ENCODE results near the gene LDLRAD4. TPM values are rescaled to one million over a fixed set of nuclear protein-coding genes. Genes with fewer than 3 reads are reported as not detected.

The LDLRAD4 gene
- total and polyA plus RNA-seq, 2 experiments from 2014 or later = 0.73 to 1.9 TPM

DNA sequence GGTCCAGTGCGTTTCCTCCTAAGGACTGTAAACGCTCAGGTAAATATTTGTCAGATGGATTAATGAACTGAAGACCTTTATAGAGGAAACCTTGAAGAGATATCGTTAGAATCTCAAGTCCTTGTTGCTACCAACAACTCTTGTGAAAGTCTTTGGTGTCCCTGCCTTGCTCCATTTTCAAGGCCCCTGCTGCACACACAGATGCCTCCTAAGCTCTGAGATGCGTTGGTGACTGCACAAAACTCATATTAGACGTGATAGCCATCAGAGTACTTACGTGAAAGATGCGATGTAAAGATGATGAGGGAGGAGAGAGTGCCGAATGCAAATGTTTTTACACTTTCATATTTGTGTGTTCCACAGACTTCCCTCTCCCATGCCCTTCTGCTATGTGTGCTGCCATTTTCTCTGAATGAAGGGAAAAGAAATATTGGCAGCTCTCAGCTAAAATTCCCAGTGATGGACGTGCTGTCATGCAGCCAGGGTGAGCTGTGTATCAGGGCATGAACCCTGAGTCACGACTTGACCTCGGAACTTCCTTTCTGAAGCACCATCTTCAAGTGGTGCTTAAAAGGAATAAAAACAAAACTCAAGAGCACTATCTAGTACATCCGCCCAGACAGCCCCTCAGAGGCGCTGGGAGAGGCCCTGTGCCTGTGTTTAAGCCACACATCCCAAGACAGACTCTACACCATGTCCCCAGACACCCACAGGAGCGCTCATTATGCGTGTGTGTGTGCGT lies 390.4 kb downstream of the LDLRAD4 start:
- TF ChIP-seq, protein P1, sequence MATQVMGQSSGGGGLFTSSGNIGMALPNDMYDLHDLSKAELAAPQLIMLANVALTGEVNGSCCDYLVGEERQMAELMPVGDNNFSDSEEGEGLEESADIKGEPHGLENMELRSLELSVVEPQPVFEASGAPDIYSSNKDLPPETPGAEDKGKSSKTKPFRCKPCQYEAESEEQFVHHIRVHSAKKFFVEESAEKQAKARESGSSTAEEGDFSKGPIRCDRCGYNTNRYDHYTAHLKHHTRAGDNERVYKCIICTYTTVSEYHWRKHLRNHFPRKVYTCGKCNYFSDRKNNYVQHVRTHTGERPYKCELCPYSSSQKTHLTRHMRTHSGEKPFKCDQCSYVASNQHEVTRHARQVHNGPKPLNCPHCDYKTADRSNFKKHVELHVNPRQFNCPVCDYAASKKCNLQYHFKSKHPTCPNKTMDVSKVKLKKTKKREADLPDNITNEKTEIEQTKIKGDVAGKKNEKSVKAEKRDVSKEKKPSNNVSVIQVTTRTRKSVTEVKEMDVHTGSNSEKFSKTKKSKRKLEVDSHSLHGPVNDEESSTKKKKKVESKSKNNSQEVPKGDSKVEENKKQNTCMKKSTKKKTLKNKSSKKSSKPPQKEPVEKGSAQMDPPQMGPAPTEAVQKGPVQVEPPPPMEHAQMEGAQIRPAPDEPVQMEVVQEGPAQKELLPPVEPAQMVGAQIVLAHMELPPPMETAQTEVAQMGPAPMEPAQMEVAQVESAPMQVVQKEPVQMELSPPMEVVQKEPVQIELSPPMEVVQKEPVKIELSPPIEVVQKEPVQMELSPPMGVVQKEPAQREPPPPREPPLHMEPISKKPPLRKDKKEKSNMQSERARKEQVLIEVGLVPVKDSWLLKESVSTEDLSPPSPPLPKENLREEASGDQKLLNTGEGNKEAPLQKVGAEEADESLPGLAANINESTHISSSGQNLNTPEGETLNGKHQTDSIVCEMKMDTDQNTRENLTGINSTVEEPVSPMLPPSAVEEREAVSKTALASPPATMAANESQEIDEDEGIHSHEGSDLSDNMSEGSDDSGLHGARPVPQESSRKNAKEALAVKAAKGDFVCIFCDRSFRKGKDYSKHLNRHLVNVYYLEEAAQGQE (IDR thresholded peaks at IDR 0.05; ENCODE audit: unreplicated experiment) = no peak
- TF ChIP-seq CREB1 (CRISPR knock-in tag; IDR thresholded peaks at IDR 0.05; ENCODE audit: low read depth) = no peak
- TF ChIP-seq, protein P2, sequence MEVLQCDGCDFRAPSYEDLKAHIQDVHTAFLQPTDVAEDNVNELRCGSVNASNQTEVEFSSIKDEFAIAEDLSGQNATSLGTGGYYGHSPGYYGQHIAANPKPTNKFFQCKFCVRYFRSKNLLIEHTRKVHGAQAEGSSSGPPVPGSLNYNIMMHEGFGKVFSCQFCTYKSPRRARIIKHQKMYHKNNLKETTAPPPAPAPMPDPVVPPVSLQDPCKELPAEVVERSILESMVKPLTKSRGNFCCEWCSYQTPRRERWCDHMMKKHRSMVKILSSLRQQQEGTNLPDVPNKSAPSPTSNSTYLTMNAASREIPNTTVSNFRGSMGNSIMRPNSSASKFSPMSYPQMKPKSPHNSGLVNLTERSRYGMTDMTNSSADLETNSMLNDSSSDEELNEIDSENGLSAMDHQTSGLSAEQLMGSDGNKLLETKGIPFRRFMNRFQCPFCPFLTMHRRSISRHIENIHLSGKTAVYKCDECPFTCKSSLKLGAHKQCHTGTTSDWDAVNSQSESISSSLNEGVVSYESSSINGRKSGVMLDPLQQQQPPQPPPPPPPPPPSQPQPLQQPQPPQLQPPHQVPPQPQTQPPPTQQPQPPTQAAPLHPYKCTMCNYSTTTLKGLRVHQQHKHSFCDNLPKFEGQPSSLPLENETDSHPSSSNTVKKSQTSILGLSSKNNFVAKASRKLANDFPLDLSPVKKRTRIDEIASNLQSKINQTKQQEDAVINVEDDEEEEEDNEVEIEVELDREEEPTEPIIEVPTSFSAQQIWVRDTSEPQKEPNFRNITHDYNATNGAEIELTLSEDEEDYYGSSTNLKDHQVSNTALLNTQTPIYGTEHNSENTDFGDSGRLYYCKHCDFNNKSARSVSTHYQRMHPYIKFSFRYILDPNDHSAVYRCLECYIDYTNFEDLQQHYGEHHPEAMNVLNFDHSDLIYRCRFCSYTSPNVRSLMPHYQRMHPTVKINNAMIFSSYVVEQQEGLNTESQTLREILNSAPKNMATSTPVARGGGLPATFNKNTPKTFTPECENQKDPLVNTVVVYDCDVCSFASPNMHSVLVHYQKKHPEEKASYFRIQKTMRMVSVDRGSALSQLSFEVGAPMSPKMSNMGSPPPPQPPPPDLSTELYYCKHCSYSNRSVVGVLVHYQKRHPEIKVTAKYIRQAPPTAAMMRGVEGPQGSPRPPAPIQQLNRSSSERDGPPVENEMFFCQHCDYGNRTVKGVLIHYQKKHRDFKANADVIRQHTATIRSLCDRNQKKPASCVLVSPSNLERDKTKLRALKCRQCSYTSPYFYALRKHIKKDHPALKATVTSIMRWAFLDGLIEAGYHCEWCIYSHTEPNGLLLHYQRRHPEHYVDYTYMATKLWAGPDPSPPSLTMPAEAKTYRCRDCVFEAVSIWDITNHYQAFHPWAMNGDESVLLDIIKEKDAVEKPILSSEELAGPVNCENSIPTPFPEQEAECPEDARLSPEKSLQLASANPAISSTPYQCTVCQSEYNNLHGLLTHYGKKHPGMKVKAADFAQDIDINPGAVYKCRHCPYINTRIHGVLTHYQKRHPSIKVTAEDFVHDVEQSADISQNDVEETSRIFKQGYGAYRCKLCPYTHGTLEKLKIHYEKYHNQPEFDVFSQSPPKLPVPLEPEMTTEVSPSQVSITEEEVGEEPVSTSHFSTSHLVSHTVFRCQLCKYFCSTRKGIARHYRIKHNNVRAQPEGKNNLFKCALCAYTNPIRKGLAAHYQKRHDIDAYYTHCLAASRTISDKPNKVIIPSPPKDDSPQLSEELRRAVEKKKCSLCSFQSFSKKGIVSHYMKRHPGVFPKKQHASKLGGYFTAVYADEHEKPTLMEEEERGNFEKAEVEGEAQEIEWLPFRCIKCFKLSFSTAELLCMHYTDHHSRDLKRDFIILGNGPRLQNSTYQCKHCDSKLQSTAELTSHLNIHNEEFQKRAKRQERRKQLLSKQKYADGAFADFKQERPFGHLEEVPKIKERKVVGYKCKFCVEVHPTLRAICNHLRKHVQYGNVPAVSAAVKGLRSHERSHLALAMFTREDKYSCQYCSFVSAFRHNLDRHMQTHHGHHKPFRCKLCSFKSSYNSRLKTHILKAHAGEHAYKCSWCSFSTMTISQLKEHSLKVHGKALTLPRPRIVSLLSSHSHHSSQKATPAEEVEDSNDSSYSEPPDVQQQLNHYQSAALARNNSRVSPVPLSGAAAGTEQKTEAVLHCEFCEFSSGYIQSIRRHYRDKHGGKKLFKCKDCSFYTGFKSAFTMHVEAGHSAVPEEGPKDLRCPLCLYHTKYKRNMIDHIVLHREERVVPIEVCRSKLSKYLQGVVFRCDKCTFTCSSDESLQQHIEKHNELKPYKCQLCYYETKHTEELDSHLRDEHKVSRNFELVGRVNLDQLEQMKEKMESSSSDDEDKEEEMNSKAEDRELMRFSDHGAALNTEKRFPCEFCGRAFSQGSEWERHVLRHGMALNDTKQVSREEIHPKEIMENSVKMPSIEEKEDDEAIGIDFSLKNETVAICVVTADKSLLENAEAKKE (CRISPR knock-in tag; IDR thresholded peaks at IDR 0.05) = no peak
- TF ChIP-seq ZNF114 (CRISPR knock-in tag; IDR thresholded peaks at IDR 0.05) = no peak
- Mint-ChIP-seq H3K9me3 (no peaks in the 10 kb centered on the region), H3K27me3 (ENCODE audit: insufficient read depth, low read depth, poor library complexity) (peaks cover 35% of the 10 kb centered on the region), H3K27ac (no peak overlapping the region), H3K4me3 (no peak overlapping the region), H3K4me1 (peaks cover 17% of the 10 kb centered on the region), H3K36me3 (ENCODE audit: low read depth) (no peaks in the 10 kb centered on the region)
- no peak for DNase-seq (ENCODE audit: low spot score)
- no peak for ATAC-seq
- Histone ChIP-seq H2AFZ (no peak overlapping the region; the same call in 1 of the 2 replicates), H3K27me3 (ENCODE audit: insufficient read depth) (no peaks in the 10 kb centered on the region; the same call in 1 of the 2 replicates), H3K4me1 (ENCODE audit: insufficient read depth) (peaks cover 11% of the 10 kb centered on the region), H3F3A (replicated peaks; ENCODE audit: low read depth) (no peaks in the 10 kb centered on the region), H3K36me3 (ENCODE audit: insufficient read depth) (no peaks in the 10 kb centered on the region), H3K4me3 (no peak overlapping the region), H3K27ac (ENCODE audit: low read depth) (no peak overlapping the region), H3K79me2 (replicated peaks; ENCODE audit: insufficient read depth) (no peaks in the 10 kb centered on the region), H3K9me2 (ENCODE audit: insufficient read depth) (no peaks in the 10 kb centered on the region), H3K4me2 (no peak overlapping the region), H4K20me1 (replicated peaks; ENCODE audit: insufficient read depth) (no peaks in the 10 kb centered on the region)

All from GM23338 (cell line).